HG03432 (cell line): ENCODE measurements around the gene LIG1.
"Not testable (repeated sequence)": the region's sequence is repeated elsewhere in the genome, so short reads cannot be mapped to it uniquely, and the experiment has no call there.

Source experiments
- ATAC-seq: cut with Tn5 transposase; IDR thresholded peaks from one replicate; pipeline ENCODE4 v1.9.1; 2021; ENCODE audit warnings: mild to moderate bottlenecking, moderate library complexity; ENCODE audit not compliant: unreplicated experiment

The LIG1 gene

DNA sequence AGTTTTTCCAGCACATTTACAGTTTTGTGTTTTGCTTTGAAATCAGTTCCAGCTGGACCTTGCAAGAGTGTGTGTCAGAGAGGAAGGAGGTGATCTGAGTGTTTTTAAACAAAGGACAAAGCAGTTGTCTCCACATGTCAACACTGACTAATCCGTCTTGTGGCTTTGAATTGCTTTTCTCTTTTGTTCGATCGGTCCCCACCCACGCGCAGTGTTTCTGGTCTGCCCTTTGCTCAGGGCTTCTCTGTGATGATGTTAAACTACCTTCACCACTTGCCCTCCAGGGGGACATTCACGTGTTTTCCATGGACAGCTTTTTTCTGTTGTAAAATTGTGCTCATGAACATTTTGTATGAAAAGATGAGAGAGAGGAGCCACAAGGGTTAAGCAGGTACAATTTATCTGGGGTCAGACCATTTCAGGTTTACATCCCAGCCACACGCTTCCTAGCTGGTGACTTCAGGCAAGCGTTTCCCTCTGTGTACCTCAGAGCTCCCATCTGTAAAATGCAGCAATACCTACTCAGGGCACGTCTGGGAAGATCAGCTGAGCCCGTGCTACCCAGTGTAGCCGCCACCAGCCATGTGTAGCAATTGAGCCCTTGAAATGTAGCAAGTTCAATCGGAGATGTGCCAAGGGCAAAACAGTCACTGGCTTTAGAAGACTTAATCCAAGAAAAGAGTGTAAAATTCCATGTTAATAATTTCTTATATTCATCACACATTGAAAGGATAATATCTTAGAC lies 46.1 kb downstream of the LIG1 start:
- ATAC-seq, result no peak

DNA sequence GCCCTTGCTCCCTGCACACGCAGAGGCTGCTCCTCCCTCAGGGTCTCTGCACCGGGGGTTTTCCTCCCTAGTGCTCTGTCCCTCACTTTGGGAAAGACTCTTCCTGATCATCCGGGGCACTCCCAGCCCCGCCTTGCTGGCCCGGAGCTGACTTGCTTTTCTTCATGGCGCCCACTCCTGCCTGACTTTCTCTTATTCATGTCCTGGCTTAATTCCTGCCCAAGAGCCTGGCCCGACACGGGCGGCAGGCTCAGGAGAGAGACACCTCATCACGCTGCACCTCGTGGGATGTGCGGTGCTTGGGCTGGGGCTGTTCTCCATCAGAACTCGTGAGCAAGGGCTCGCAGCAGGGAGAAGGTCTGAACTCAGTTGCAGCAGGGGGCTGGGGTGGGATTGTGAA lies 47.7 kb downstream of the LIG1 start:
- no peak for ATAC-seq

DNA sequence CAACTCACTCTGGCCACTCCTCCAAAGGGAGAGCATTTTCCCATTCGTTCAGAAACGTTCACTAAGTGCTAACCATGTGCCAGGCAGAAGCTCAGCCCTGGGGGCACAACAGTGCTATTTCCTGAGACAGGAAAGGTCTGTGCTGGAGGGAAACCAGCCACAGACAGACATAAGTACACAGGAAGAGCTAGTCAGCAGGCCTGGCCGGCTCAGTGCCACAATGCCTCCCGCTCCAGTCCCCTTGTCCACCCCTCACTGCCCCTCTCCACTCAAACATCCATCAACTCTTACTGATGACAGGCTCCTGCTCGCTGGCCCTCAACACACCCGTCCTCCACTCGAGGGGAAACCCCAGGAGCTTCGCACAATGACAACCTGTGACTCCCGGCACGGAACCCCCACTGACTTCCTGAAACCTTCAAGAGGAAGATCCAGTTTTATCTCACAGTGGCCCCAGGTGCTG lies 48.2 kb downstream of the LIG1 start:
- ATAC-seq, result no peak

DNA sequence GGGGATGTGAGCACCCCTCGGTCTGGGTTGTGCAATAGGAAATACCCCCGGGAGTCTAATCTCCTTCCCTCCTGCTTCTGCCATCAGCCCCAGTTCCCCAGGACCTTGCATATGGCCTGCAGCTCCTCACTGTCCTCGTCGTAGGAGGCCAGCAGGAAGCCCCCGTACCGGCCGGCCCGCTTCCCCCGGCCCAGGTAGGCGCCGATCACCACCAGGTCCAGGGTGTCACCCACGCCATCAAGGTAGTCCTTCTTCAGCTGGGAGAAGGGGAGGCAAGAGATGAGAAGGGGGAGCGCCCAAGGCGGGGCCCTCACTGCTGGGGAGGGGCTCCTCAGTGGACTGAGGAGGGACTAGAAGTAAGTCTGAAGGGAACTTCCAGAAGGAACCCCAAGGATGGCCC lies 49.1 kb downstream of the LIG1 start:
- ATAC-seq, result no peak

GRCh38 chr19:48120505-48120904 lies 49.6 kb downstream of the LIG1 start:
- no peak for ATAC-seq

DNA sequence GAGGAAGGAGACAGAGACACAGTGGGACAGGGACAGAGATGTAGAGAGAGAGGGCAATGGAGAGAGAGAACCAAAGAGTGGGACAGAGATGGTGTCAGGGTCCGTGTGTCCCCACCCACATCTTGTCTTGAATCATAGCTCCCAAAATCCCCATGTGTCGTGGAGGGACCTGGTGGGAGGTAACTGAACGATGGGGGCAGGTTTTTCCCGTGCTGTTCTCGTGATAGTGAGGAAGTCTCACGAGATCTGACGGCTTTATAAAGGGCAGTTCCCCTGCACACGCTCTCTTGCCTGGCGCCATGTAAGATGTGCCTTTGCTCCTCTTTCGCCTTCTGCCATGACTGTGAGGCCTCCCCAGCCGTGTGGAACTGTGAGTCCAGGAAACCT lies 52.0 kb downstream of the LIG1 start:
- ATAC-seq, result no peak

DNA sequence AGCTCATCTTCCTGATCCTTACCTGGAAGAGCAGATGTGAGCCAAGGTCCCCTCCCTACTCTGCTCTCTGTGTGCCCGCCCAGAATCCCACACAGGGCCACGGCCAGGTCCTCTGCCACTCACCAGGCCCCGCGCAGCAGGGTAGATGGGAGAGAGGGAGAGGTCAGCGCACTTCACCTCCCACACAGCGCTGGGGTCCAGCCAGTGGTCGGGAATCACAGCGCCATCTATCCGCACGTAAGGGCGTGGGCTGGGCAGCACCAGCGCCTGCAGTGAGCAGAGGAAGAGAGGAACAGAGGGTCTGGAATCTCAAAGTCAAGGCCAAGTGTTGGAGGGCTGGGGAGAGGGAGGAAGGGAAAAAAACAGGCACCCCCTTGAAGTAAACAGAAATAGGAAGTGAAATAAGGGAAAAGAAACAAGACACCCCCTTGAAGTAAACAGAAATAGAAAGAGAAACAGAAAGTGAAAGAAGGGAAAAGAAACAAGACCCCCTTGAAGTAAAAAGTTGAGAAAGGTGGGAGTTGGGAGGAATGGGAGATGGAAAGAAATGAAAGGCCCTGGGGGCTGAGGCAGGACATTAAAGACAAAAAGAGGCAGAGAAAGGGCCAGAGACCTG lies 52.5 kb downstream of the LIG1 start:
- no peak for ATAC-seq

GRCh38 chr19:48113190-48113917 lies 56.8 kb downstream of the LIG1 start:
- ATAC-seq, result no peak

GRCh38 chr19:48111280-48111679 lies 58.9 kb downstream of the LIG1 start:
- ATAC-seq, result no peak

DNA sequence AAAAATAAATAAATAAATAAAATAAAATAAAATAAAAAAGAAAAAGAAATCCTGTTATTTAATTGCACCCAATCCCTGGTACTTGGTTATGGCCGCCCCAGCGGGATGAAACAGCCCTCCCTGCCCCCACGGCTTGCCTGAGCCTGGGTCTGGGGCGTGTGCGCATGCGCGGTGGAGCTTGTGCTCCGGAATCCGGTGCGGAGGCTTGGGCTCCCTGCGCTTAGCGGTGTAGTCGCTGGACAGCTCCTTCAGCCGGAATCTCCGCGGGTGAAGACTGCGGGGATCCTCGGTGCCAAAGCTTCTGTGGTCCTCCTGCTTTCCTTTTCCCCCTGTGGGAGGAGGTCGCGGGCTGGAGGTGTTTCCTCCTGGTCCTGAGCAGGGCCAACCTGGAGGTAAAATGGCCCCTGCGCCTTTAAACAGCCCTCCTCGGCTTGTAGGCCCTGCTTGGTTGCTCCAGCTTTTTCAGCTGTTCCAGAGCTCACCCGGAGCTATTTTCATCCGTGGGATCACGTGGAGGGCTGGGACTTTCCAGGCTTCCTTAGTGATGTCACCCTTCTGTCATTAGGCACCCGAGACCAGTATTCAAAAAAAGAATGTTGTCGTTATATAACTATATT lies 59.7 kb downstream of the LIG1 start, which contains the start of gene PLA2G4C:
Gene PLA2G4C (minus strand): TSS at position 468 of the 617 bp plus-strand sequence. CDS start 4,288 bp downstream, outside the sequence.
- peak; percentile 53 for ATAC-seq

DNA sequence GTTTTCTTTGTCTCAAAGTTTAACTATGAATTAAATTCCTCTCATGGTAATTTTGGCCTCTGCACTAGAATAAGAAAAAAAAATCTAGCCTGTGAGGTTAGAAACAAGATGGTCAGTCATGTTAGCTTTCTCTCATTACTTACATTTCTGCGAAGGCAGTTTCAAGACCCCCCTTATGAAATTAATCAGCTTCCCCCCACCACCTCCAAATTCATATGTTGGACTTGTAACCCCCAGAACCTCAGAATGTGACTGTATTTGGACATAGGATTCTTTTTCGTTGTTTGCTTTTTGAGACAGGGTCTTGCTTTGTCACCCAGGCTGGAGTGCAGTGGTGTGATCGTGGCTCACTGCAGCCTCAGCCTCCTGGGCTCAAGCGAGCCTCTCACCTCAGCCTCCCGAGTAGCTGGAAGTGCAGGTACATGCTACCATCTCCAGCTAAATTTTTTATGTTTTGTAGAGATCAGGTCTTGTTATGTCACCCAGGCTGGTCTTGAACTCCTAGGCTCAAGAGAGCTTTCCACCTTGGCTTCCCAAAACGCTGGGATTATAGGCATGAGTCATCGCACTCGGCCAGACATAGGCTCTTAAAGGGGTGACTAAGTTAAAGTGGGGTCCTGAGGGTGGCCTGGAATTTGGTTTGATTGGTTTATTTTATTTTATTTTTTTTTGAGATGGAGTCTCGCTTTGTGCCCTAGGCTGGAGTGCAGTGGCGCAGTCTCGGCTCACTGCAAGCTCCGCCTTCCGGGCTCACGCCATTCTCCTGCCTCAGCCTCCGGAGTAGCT lies 61.0 kb downstream of the LIG1 start:
- ATAC-seq, result no peak

DNA sequence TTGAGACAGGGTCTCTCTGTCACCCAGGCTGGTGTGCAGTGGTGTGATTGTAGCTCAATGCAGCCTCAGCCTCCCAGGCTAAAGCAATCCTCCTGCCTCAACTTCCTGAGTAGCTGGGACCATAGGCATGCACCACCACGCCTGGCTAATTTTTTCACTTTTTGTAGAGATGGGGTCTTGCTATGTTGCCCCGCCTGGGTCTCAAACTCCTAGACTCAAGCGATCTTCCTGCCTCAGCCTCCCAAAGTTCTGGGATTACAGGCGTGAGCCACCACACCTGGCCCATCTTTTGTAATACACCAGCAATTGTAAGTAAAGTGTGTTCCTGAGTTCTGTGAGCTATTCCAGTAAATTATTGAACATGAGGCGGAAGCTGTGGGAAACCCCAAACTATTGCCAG lies 66.2 kb downstream of the LIG1 start:
- ATAC-seq, result no peak

DNA sequence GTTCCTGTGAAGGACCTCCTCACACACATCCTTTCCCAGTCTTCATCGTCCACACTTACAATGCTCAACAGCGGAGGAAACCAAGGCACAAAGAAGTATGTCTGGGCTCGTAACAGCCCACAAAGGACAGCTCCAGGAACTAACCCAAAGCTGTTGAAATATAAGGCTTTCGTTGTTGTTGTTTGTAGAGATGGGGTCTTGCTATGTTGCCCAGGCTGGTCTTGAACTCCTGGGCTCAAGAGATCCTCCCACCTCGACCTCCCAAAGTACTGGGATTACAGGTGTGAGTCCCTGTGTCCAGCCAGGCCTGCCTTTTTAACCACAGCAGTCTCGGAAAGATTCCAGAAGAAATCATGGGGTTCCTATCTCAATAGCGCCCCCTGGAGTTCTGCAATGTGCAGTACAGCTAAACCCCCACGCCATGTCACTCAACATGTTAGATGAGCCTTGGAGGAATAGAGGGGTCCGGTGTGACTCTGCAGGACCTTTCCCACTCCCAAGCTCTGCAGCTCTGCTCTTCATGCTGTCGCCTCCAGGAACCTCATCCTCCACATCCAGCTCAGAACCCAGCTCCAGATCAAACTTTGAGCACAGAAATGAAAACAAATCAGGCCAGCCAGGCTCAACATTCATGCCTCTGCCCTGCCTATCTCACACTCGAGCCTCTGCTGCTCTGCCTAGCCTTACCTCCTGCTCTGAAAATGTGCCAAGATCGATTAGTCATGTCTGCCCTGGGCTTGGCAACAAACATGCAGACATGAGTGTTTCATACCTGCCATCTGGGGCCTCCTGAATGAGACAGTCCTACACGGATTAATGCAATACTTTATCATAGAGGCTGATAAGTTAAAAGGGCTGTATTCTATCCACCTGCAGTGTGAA lies 67.0 kb downstream of the LIG1 start:
- ATAC-seq, result no peak

GRCh38 chr19:48095612-48096175 lies 74.5 kb downstream of the LIG1 start:
- ATAC-seq, result no peak

DNA sequence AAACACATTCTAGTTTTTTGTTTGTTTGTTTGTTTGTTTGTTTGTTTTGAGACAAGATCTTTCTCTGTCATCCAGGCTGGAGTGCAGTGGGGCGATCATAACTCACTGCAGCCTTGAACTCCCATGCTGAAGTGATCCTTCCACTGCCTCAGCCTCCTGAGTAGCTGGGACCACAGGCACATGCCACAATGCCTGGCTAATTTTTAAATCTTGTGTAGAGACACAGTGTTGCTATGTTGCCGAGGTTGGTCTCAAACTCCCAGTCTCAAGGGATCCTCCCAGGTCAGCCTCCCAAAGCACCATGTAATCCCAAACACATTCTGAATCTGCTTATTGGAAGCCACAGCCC lies 75.3 kb downstream of the LIG1 start:
- no peak for ATAC-seq

- ATAC-seq, result no peak
Measured at GRCh38 chr19:48094129-48094854, 75.9 kb downstream of the LIG1 start.

DNA sequence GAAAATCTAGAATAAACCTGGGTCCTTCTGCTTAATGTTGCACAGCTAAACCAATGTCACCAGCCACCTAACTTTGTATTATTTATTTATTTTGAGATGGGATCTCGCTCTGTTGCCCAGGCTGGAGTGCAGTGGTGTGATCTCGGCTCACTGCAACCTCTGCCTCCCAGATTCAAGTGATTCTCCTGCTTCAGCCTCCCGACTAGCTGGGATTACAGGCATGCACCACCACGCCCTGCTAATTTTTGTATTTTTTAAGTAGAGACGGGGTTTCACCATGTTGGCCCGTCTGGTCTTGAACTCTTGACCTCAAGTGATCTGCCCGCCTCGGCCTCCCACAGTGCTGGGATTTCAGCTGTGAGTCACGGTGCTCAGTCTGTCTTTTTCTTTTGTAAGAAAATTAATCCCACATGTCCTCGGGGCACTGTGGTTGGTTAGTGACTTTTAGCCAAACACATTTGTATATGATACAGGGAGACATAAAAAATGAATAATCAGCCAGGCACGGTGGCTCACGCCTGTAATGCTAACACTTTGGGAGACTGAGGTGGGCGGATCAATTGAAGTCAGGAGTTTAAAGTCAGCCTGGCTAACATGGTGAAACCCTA lies 78.9 kb downstream of the LIG1 start:
- not testable (repeated sequence) for ATAC-seq

DNA sequence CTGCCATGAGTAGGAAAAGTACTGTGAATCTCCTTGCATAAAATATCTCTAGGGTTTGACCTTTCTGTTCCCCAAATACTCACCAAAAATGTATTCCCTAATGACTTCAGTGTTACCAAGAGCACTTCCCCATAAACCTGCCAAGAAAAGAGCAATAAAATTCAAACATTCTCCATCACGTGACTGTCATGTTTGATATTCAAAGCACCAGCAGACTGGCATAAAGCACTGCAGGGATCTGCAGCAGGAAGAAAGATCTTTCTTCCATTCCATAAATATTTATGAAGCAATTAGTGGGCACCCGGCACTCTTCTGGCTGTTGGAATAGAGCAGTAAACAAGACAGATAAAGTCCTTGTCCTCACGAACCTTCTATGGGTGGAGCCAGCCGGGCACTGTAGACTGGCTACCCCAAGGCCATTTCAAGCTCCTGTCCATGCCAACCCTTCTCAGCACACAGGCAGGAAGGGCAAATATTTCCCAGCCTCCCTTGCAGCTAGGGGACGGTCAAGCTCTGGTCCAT lies 79.8 kb downstream of the LIG1 start:
- ATAC-seq, result no peak
